HCT116 (cell line): ENCODE measurements around the gene NARS2. TPM values are rescaled to one million over a fixed set of nuclear protein-coding genes. Genes with fewer than 3 reads are reported as not detected.

Experiments used
- ATAC-seq: fragments of 200-7000 bp; cut with Tn5 transposase; 2 replicates; pipeline ENCODE4 v1.9.1; 2020; ENCODE audit warnings: mild to moderate bottlenecking, moderate library complexity
- BruUV-seq: library from RNA; stranded (reverse); fragments of 400-500 nt; replicated peaks from 2 replicates; lab custom pipeline; 2021; lab: Mats Ljungman, UMichigan
- CTCF ChIA-PET: fragments of 300-600 bp; sonication (Branson Sonifier 250); formaldehyde crosslinking; loops from one replicate; lab custom pipeline; 2021; ENCODE audit warnings: antibody characterized with exemption; lab: Charles Lee
- POLR2A ChIA-PET: fragments of 300-600, 350-600 bp; sonication (Branson Sonifier 250); formaldehyde crosslinking; loops from one replicate; lab custom pipeline; 2021; ENCODE audit warnings: antibody characterized with exemption; lab: Charles Lee
- RAD21 ChIA-PET, 2 experiments: fragments of 300-600 bp; sonication (Branson Sonifier 250); formaldehyde crosslinking; loops; one replicate each; lab custom pipeline; 2023; ENCODE audit warnings: low total read pairs in 2 of 2; ENCODE audit not compliant: uncharacterized antibody in 2 of 2, unreplicated experiment in 2 of 2, low non-redundant PET in 1 of 2; lab: Charles Lee
- DNase-seq: peaks from one replicate; pipeline ENCODE4 v3.0.0-alpha.2; 2010; ENCODE audit warnings: low read depth, low spot score
- H2AFZ ChIP-seq: fragments of 200-600 bp; shearing (Covaris generic), sonication (generic); 2 replicates; pipeline ENCODE4 v1.6.1; 2017; ENCODE audit warnings: low read depth, mixed run types, mixed read lengths, antibody characterized with exemption, low read length; ENCODE audit not compliant: poor library complexity, severe bottlenecking
- H3K27ac ChIP-seq: 2 replicates; pipeline ENCODE4 v1.5.1; 2012; ENCODE audit warnings: low read depth, low read length
- H3K27me3 ChIP-seq: fragments of 200-600 bp; sonication (generic); 2 replicates; pipeline ENCODE4 v1.6.1; 2016; ENCODE audit warnings: mixed run types, low read length, mixed read lengths; ENCODE audit not compliant: insufficient read depth
- H3K36me3 ChIP-seq, 2 experiments: fragments of 200-500 bp in 1 of 2; fragments of 200-600 bp in 1 of 2; sonication (Bioruptor generic) in 1 of 2; sonication (generic) in 1 of 2; 2 replicates each; pipeline versions ENCODE4 v1.5.1 to v1.6.1; 2014 to 2016; ENCODE audit warnings: low read length in 2 of 2, inconsistent platforms in 1 of 2, mixed read lengths in 1 of 2, mixed run types in 1 of 2; ENCODE audit not compliant: insufficient read depth in 2 of 2, control insufficient read depth in 1 of 2
- H3K4me1 ChIP-seq, 2 experiments: fragments of 200-600 bp in 1 of 2; sonication (generic) in 1 of 2; 2 replicates each; pipeline versions ENCODE4 v1.5.1 to v1.6.1; 2012 to 2017; ENCODE audit warnings: low read length in 2 of 2, inconsistent platforms in 1 of 2, mild to moderate bottlenecking in 1 of 2, mixed read lengths in 1 of 2, mixed run types in 1 of 2, moderate library complexity in 1 of 2; ENCODE audit not compliant: insufficient read depth in 2 of 2, control insufficient read depth in 1 of 2
- H3K4me2 ChIP-seq: fragments of 200-600 bp; sonication (generic); 2 replicates; pipeline ENCODE4 v1.6.1; 2017; ENCODE audit warnings: mixed run types, low read length, mixed read lengths
- H3K4me3 ChIP-seq, 2 experiments: fragments of 200-600 bp in 1 of 2; sonication (generic) in 1 of 2; replicated peaks in 1 of 2; 2 replicates each; pipeline ENCODE4 v1.5.1; 2011 to 2016; ENCODE audit warnings: low read length in 2 of 2, control low read depth in 1 of 2, low read depth in 1 of 2, mild to moderate bottlenecking in 1 of 2, mixed read lengths in 1 of 2, mixed run types in 1 of 2
- H3K79me2 ChIP-seq: fragments of 200-600 bp; sonication (generic); 2 replicates; pipeline ENCODE4 v1.6.1; 2017; ENCODE audit warnings: mild to moderate bottlenecking, mixed run types, low read length, moderate library complexity, mixed read lengths; ENCODE audit not compliant: insufficient read depth
- H3K9ac ChIP-seq: fragments of 200-600 bp; sonication (generic); 2 replicates; pipeline ENCODE4 v1.6.1; 2016; ENCODE audit warnings: low read length, mixed read lengths
- H3K9me2 ChIP-seq: fragments of 200-600 bp; sonication (generic), shearing (Covaris generic); 2 replicates; pipeline ENCODE4 v1.6.1; 2017; ENCODE audit warnings: mixed run types, mild to moderate bottlenecking, moderate library complexity; ENCODE audit not compliant: insufficient read depth
- H3K9me3 ChIP-seq, 2 experiments: fragments of 200-500 bp in 1 of 2; fragments of 200-600 bp in 1 of 2; sonication (Bioruptor generic) in 1 of 2; sonication (generic) in 1 of 2; 2 replicates each; pipeline ENCODE4 v1.6.1; 2014 to 2017; ENCODE audit warnings: low read length in 2 of 2, mixed read lengths in 2 of 2, inconsistent platforms in 1 of 2, low read depth in 1 of 2, mild to moderate bottlenecking in 1 of 2, mixed run types in 1 of 2, moderate library complexity in 1 of 2; ENCODE audit not compliant: control insufficient read depth in 1 of 2, insufficient read depth in 1 of 2
- H4K20me1 ChIP-seq: fragments of 200-600 bp; sonication (generic), shearing (Covaris generic); 2 replicates; pipeline ENCODE4 v1.6.1; 2017; ENCODE audit warnings: mixed run types, mild to moderate bottlenecking, moderate library complexity; ENCODE audit not compliant: insufficient read depth
- ATF3 ChIP-seq: IDR thresholded peaks from 2 replicates; pipeline ENCODE4 v1.6.1; 2012
- CBX3 ChIP-seq: IDR thresholded peaks from 2 replicates; pipeline ENCODE4 v1.6.1; 2012; ENCODE audit warnings: low read depth
- CTCF ChIP-seq, 3 experiments: fragments of 200-600 bp in 1 of 3; sonication (generic) in 1 of 3; IDR thresholded peaks in 2 of 3; conservative IDR thresholded peaks in 1 of 3; 2 replicates each; pipeline ENCODE4 v1.5.1; 2012 to 2017; ENCODE audit warnings: low read depth in 2 of 3, low read length in 2 of 3, antibody characterized with exemption in 1 of 3, borderline replicate concordance in 1 of 3, control low read depth in 1 of 3, mild to moderate bottlenecking in 1 of 3, mixed read lengths in 1 of 3, mixed run types in 1 of 3, moderate library complexity in 1 of 3; ENCODE audit not compliant: insufficient read depth in 1 of 3
- EZH2phosphoT487 ChIP-seq: fragments of 200-600 bp; IDR thresholded peaks from 2 replicates; pipeline ENCODE4 v1.6.1; 2018; ENCODE audit warnings: antibody characterized with exemption, borderline replicate concordance
- FOSL1 ChIP-seq: IDR thresholded peaks from 2 replicates; pipeline ENCODE4 v1.6.1; 2012; ENCODE audit warnings: low read depth
- MAX ChIP-seq: IDR thresholded peaks from 2 replicates; pipeline ENCODE4 v1.6.1; 2012
- POLR2A ChIP-seq: IDR thresholded peaks from 2 replicates; pipeline ENCODE4 v1.7.0; 2011; ENCODE audit warnings: borderline replicate concordance; ENCODE audit not compliant: insufficient read depth, insufficient read length; ENCODE audit errors: extremely low read depth
- RAD21 ChIP-seq: IDR thresholded peaks from 2 replicates; pipeline ENCODE4 v1.6.1; 2012; ENCODE audit warnings: low read depth, mild to moderate bottlenecking
- SIN3A ChIP-seq: IDR thresholded peaks from 2 replicates; pipeline ENCODE4 v1.6.1; 2012; ENCODE audit warnings: low read depth
- SP1 ChIP-seq: IDR thresholded peaks from 2 replicates; pipeline ENCODE4 v1.6.1; 2012; ENCODE audit warnings: low read depth
- ZNF274 ChIP-seq: fragments of 200-500 bp; sonication (Bioruptor generic); IDR thresholded peaks from 2 replicates; pipeline ENCODE4 v1.6.1; 2014; ENCODE audit warnings: mild to moderate bottlenecking, low read depth, low read length, inconsistent platforms
- intact Hi-C: fragments of 100-400 bp; cut with micrococcal nuclease; formaldehyde crosslinking; loops from 2 replicates; pipeline ENCODE4 v1.10.0; 2022
- total RNA-seq: library from RNA; stranded (reverse); gene quantifications from one replicate; pipeline ENCODE4 v1.2.1, GENCODE V29; 2021; ENCODE audit not compliant: unreplicated experiment

NARS2 gene
- total RNA-seq, 1 experiment from 2014 or later, result 26.0 TPM

DNA sequence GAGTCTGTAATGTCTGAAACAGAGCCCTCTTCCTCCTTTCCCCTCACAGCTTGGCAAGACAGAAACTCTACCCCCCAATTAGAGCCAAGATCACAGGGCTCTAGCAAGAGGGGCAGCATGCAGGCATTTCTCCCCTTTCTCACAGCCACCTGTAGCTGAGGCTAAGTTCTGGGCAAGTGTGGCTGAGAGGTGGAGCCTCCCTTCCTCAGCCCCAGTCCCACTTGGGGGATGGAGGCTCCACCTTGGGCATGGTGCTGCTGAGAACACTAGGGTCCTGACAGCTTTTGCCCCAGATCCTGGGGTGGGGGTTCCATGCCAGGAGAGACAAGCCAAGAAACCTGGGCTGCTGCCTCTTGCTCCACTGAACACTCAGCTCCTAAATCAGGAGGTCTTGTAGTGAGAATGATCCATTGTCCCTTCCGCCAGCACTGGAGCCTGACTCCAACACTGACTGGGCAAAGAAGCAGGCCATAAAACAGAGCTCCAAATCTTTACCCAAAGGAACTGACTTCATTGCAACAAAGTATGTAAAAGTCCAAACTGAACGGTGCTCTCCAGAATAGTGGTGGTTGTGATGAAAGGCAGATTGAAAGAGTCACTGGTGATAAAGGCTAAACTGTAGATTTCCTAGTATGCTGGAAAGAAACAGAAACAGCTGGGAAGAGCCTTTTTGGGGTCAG lies 25.6 kb downstream of the NARS2 start:
- peaks cover 10% of the 10 kb centered on the region; the same call in 1 of the 2 replicates for H3K79me2 ChIP-seq

More for the DNA sequence above, 25.6 kb downstream of the NARS2 start:
- no peaks in the 10 kb centered on the region for H4K20me1 ChIP-seq
- H3K9me2 ChIP-seq, result no peaks in the 10 kb centered on the region
- H3K4me2 ChIP-seq, result no peak overlapping the region
- H3K27me3 ChIP-seq, result no peaks in the 10 kb centered on the region
- RAD21 ChIA-PET, result no interaction called here
- no peaks in the 10 kb centered on the region for H3K9me3 ChIP-seq
- H3K9ac ChIP-seq, result no peak overlapping the region
- H3K36me3 ChIP-seq, result no peaks in the 10 kb centered on the region
- CTCF ChIA-PET, result no interaction called here
- no peak overlapping the region for H2AFZ ChIP-seq
- H3K27ac ChIP-seq, result no peak overlapping the region
- intact Hi-C loops, result no loop called here
- DNase-seq (no peak), ATAC-seq (no peak)
- H3K4me1 ChIP-seq, result no peaks in the 10 kb centered on the region
- no peak for TF ChIP-seq CBX3
- TF ChIP-seq EZH2phosphoT487, result no peak
- no peak for TF ChIP-seq POLR2A
- no peak for TF ChIP-seq SIN3A
- no peak for TF ChIP-seq SP1
- TF ChIP-seq ATF3, result no peak
- TF ChIP-seq CTCF (IDR thresholded peaks at IDR 0.05 in 2 of 3, conservative IDR thresholded peaks at IDR 0.05 in 1 of 3; ENCODE audit: borderline replicate concordance in 1 of 3, insufficient read depth in 1 of 3, low read depth in 2 of 3, low read length in 2 of 3), result no peak
- no peak for TF ChIP-seq MAX
- no peak for TF ChIP-seq RAD21
- no peak for TF ChIP-seq FOSL1
- TF ChIP-seq ZNF274, result no peak
- POLR2A ChIA-PET, result no interaction called here
- no peak overlapping the region for H3K4me3 ChIP-seq
- BruUV-seq, result no TSS peak
